Measurements from ENCODE around the gene CIB1.
"Not testable (repeated sequence)": the region's sequence is repeated elsewhere in the genome, so short reads cannot be mapped to it uniquely, and the experiment has no call there.

Gene CIB1

GRCh38 chr15:90233387-90234095, at the start of gene CIB1:
Gene CIB1 (minus strand): TSS chr15:90233941. CDS start chr15:90233885, 56 bp downstream.
- peak; percentile 95 to 98 for DNase-seq
- Histone ChIP-seq H3K36me3 (peaks cover 15 to 57% (median 38%) of the 10 kb centered on the region in 3 donors), H3K4me1 (peaks cover 0 to 41% (median 25%) of the 10 kb centered on the region in 4 donors), H3K27me3 (no peaks in the 10 kb centered on the region), H3K27ac (peak within 1 kb of the TSS; percentile 92 to 96), H3K4me3 (peak within 1 kb of the TSS; percentile 80 to 97), H3K9me3 (no peaks in the 10 kb centered on the region)
- TF ChIP-seq, protein P1, sequence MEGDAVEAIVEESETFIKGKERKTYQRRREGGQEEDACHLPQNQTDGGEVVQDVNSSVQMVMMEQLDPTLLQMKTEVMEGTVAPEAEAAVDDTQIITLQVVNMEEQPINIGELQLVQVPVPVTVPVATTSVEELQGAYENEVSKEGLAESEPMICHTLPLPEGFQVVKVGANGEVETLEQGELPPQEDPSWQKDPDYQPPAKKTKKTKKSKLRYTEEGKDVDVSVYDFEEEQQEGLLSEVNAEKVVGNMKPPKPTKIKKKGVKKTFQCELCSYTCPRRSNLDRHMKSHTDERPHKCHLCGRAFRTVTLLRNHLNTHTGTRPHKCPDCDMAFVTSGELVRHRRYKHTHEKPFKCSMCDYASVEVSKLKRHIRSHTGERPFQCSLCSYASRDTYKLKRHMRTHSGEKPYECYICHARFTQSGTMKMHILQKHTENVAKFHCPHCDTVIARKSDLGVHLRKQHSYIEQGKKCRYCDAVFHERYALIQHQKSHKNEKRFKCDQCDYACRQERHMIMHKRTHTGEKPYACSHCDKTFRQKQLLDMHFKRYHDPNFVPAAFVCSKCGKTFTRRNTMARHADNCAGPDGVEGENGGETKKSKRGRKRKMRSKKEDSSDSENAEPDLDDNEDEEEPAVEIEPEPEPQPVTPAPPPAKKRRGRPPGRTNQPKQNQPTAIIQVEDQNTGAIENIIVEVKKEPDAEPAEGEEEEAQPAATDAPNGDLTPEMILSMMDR (IDR thresholded peaks at IDR 0.05): peak; percentile 29 to 38
- intact Hi-C loops (cut with DNase I; ENCODE audit: low total_unique reads): no loop called here

DNA sequence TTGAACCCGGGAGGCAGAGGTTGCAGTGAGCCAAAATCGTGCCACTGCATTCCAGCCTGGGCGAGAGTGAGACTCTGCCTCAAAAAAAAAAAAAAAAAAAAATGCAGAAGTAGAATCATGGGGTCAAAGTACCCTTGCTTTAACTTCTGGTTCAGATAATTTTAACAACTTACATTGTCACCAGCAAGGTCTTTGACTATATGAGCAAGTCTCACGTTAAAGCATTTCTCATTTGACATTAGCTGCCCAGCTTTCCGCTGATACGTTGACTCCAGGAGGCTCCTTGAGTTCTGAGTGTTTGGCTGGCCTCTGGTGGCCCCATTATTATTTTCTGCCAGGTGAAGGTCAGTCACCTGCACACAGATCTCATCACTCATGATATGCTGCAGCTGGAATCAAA, 47.9 kb upstream of the CIB1 start:
- DNase-seq; H3K4me3 ChIP-seq; H3K9me3 ChIP-seq; H3K36me3 ChIP-seq; H3K27me3 ChIP-seq; H3K4me1 ChIP-seq; H3K27ac ChIP-seq; intact Hi-C loops (cut with DNase I; ENCODE audit: low total_unique reads): not testable (repeated sequence)

- DNase-seq; H3K36me3 ChIP-seq; H3K27ac ChIP-seq; H3K4me3 ChIP-seq; H3K9me3 ChIP-seq; intact Hi-C loops (cut with DNase I; ENCODE audit: low total_unique reads); H3K4me1 ChIP-seq; H3K27me3 ChIP-seq: not testable (repeated sequence)
Measured at GRCh38 chr15:90280743-90281142, 47.0 kb upstream of the CIB1 start.

GRCh38 chr15:90278467-90278866, 44.7 kb upstream of the CIB1 start:
- H3K36me3 ChIP-seq: peaks cover 20 to 29% (median 21%) of the 10 kb centered on the region in 3 donors
- H3K4me1 ChIP-seq; DNase-seq; H3K9me3 ChIP-seq; H3K27ac ChIP-seq; H3K4me3 ChIP-seq; intact Hi-C loops (cut with DNase I; ENCODE audit: low total_unique reads); H3K27me3 ChIP-seq: not testable (repeated sequence)

- H3K4me3 ChIP-seq: no peak overlapping the region
- no peaks in the 10 kb centered on the region for H3K9me3 ChIP-seq
Measured at GRCh38 chr15:90271459-90272166, 37.9 kb upstream of the CIB1 start.

GRCh38 chr15:90270502-90271150, 36.9 kb upstream of the CIB1 start:
- Histone ChIP-seq H3K27me3 (no peaks in the 10 kb centered on the region), H3K9me3 (no peaks in the 10 kb centered on the region), H3K4me3 (no peak overlapping the region), H3K36me3 (peaks cover 43 to 71% (median 60%) of the 10 kb centered on the region in 3 donors), H3K4me1 (peaks cover 0 to 51% (median 28%) of the 10 kb centered on the region in 4 donors), H3K27ac (no peak overlapping the region)
- no peak for DNase-seq
- intact Hi-C loops (cut with DNase I; ENCODE audit: low total_unique reads): no loop called here
- TF ChIP-seq, protein P1 (IDR thresholded peaks at IDR 0.05): no peak

More at GRCh38 chr15:90271459-90272166, 37.9 kb upstream of the CIB1 start:
- Histone ChIP-seq H3K36me3 (peaks cover 50 to 79% (median 62%) of the 10 kb centered on the region in 3 donors), H3K27ac (no peak overlapping the region), H3K27me3 (no peaks in the 10 kb centered on the region), H3K4me1 (peaks cover 0 to 50% (median 28%) of the 10 kb centered on the region in 4 donors)
- intact Hi-C loops (cut with DNase I; ENCODE audit: low total_unique reads): no loop called here
- TF ChIP-seq, protein P1 (IDR thresholded peaks at IDR 0.05): no peak
- DNase-seq: no peak

- peak overlapping the region in 1 of 2 donors; percentile 83 for H3K4me3 ChIP-seq
Measured at GRCh38 chr15:90268415-90268814, 34.7 kb upstream of the CIB1 start.

More at GRCh38 chr15:90268415-90268814, 34.7 kb upstream of the CIB1 start:
- Histone ChIP-seq H3K4me1 (peaks cover 0 to 59% (median 33%) of the 10 kb centered on the region in 4 donors), H3K27ac (no peak overlapping the region), H3K9me3 (no peaks in the 10 kb centered on the region), H3K36me3 (peaks cover 29 to 50% (median 41%) of the 10 kb centered on the region in 3 donors), H3K27me3 (no peaks in the 10 kb centered on the region)
- TF ChIP-seq, protein P1 (IDR thresholded peaks at IDR 0.05): no peak
- intact Hi-C loops (cut with DNase I; ENCODE audit: low total_unique reads): no loop called here
- DNase-seq: no peak

Data from tibial artery (tissue), 4 donors.